Heart right ventricle (tissue), 16 donors: ENCODE data around the gene ETNK1. TPM values are rescaled to one million over a fixed set of nuclear protein-coding genes. Genes with fewer than 3 reads are reported as not detected.

Experiments used
- ATAC-seq, 8 donors: fragments of 200-7000 bp; cut with Tn5 transposase; one replicate each; pipeline ENCODE4 v1.9.1; 2020; ENCODE audit warnings: mild to moderate bottlenecking in 8 of 8, moderate library complexity in 8 of 8, moderate number of reproducible peaks in 1 of 8
- DNase-seq, 2 donors: peaks; one replicate each; pipeline ENCODE4 v3.0.0-alpha.2; 2020
- H3K27ac ChIP-seq, 10 donors: fragments of 200-600 bp; sonication (generic) in 2 of 10; one replicate each; pipeline versions ENCODE4 v1.5.0 to v1.8.0; 2020 to 2022; ENCODE audit warnings: mild to moderate bottlenecking in 3 of 10
- H3K27me3 ChIP-seq, 7 donors: fragments of 200-600 bp; one replicate each; pipeline ENCODE4 v1.8.0; 2021 to 2022; ENCODE audit warnings: mild to moderate bottlenecking in 2 of 7
- H3K36me3 ChIP-seq, 9 donors: fragments of 200-600 bp; sonication (generic) in 1 of 9; one replicate each; pipeline versions ENCODE4 v1.5.0 to v1.8.0; 2020 to 2022; ENCODE audit warnings: mild to moderate bottlenecking in 2 of 9
- H3K4me1 ChIP-seq, 9 donors: fragments of 200-600 bp; sonication (generic) in 1 of 9; one replicate each; pipeline versions ENCODE4 v1.5.0 to v1.8.0; 2020 to 2022; ENCODE audit warnings: mild to moderate bottlenecking in 4 of 9
- H3K4me3 ChIP-seq, 10 donors: fragments of 200-600 bp; sonication (generic) in 2 of 10; one replicate each; pipeline versions ENCODE4 v1.5.0 to v1.8.0; 2020 to 2022; ENCODE audit warnings: mild to moderate bottlenecking in 7 of 10, moderate library complexity in 2 of 10
- H3K9me3 ChIP-seq, 11 donors: fragments of 200-600 bp in 10 of 11; sonication (generic) in 2 of 11; one replicate each; pipeline versions ENCODE4 v1.5.0 to v1.8.0; 2013 to 2022; ENCODE audit warnings: mild to moderate bottlenecking in 2 of 11, control low read depth in 1 of 11, moderate library complexity in 1 of 11
- WGBS, 2 donors: extraction: QIAGEN DNeasy Blood & Tissue Kit; methylation state at CpG; one replicate each; pipeline ENCODE4 v1.1.7; 2013; ENCODE audit warnings: inconsistent platforms in 1 of 2; 5-methylcytosine and 5-hydroxymethylcytosine counted together
- intact Hi-C, 10 donors: fragments of 100-400 bp; cut with DNase I; formaldehyde crosslinking; loops; one replicate each; pipeline versions ENCODE4 v1.11.1 to v1.14.2; 2022
- polyA plus RNA-seq, 2 donors: library from polyadenylated mRNA; stranded (reverse); fragments of 200-250 nt; gene quantifications; one replicate each; pipeline ENCODE4 v1.2.3, GENCODE V29; 2013
- total RNA-seq, 10 donors: library from RNA; stranded (reverse); fragmentation: NEBNext Ultra II Directional in 3 of 10; extraction: Animal tissue kit (Norgen Biotek cat#: 25700) in 3 of 10; gene quantifications; one replicate each; pipeline versions ENCODE4 v1.2.1 to v1.2.4, GENCODE V29; 2021 to 2023
- TF ChIP-seq, protein P1 (sequence below), 9 donors: fragments of 200-600 bp; sonication (generic) in 2 of 9; IDR thresholded peaks; one replicate each; pipeline versions ENCODE4 v1.5.0 to v1.8.0; 2021 to 2022; ENCODE audit warnings: antibody characterized with exemption in 9 of 9, mild to moderate bottlenecking in 5 of 9, moderate library complexity in 1 of 9
- donor health status: Arrhythmogenic right ventricular cardiomyopathy.
- donor health status: ischemic (EF 13 %, LVEDD 7.1; RV severe dilation, severe dysfunction).
- donor health status: healthy with polysubstance abuse.
- donor health status: DM: no; HTN: yes; CAD: no.
- donor health status: DM: no; HTN: no; CAD: no.
- donor health status: ischemic (EF 25% LVEDD 6.9; RV normal size, moderate dysfunction).
- donor health status: ischemic (EF 25% LVEDD 5.7; RV mildly dilated, moderate dysfunction).
- donor health status: healthy.
- donor health status: DM: yes; HTN: yes; CAD: no.
- donor health status: Ischemic cardiomyopathy.
- donor health status: ischemic (EF 35%, LVEDD 5.7; RV mildly dilated, moderate dysfunction).
- donor health status: nonischemic (EF 11% LVEDD 7.7; RV severe dilation, severe dysfunction).
- donor health status: DM: yes; HTN: yes; CAD: no.
- donor health status: PGD.
- donor health status: ischemic (EF 29% LVEDD 5.4; RV normal size, mild dysfunction).
- donor health status: nonischemic (EF 23%, LVEDD 6.1; RV moderate dilation, normal function).

ETNK1 gene
- total and polyA plus RNA-seq, 12 donors, result 4.8 to 26.6 (median 17.0) TPM

DNA sequence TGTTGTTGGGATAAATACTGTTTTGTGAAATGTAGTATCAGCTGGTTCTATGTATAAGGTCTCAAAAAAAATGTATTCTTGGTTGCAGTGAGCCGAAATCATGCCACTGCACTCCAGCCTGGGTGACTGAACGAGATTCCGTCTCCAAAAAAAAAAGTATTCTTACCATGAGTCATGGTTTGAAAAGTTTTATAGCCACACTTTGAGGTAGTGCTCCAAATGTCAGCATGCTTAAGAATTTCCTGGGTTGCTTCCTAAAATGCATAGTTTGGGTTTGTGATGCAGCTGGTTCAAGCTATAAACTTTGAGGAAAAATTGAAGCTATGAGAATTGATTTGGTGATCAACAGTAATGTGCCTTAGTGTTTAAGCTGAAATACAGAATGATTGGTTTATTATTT lies 48.0 kb downstream of the ETNK1 start:
- no peaks in the 10 kb centered on the region for H3K4me1 ChIP-seq
- WGBS, 2 donors, result 84 to 93% methylated on average over 3 of the region's 3 CpGs
- peaks cover 0 to 10% (median 0%) of the 10 kb centered on the region in 11 donors for H3K9me3 ChIP-seq
- DNase-seq (no peak), ATAC-seq (no peak)
- no peak overlapping the region for H3K4me3 ChIP-seq
- intact Hi-C loops, result no loop called here
- H3K36me3 ChIP-seq, result peaks cover 0 to 65% (median 5%) of the 10 kb centered on the region in 9 donors
- TF ChIP-seq, protein P1, sequence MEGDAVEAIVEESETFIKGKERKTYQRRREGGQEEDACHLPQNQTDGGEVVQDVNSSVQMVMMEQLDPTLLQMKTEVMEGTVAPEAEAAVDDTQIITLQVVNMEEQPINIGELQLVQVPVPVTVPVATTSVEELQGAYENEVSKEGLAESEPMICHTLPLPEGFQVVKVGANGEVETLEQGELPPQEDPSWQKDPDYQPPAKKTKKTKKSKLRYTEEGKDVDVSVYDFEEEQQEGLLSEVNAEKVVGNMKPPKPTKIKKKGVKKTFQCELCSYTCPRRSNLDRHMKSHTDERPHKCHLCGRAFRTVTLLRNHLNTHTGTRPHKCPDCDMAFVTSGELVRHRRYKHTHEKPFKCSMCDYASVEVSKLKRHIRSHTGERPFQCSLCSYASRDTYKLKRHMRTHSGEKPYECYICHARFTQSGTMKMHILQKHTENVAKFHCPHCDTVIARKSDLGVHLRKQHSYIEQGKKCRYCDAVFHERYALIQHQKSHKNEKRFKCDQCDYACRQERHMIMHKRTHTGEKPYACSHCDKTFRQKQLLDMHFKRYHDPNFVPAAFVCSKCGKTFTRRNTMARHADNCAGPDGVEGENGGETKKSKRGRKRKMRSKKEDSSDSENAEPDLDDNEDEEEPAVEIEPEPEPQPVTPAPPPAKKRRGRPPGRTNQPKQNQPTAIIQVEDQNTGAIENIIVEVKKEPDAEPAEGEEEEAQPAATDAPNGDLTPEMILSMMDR (IDR thresholded peaks at IDR 0.05), result no peak
- no peak overlapping the region for H3K27ac ChIP-seq
- no peaks in the 10 kb centered on the region for H3K27me3 ChIP-seq

DNA sequence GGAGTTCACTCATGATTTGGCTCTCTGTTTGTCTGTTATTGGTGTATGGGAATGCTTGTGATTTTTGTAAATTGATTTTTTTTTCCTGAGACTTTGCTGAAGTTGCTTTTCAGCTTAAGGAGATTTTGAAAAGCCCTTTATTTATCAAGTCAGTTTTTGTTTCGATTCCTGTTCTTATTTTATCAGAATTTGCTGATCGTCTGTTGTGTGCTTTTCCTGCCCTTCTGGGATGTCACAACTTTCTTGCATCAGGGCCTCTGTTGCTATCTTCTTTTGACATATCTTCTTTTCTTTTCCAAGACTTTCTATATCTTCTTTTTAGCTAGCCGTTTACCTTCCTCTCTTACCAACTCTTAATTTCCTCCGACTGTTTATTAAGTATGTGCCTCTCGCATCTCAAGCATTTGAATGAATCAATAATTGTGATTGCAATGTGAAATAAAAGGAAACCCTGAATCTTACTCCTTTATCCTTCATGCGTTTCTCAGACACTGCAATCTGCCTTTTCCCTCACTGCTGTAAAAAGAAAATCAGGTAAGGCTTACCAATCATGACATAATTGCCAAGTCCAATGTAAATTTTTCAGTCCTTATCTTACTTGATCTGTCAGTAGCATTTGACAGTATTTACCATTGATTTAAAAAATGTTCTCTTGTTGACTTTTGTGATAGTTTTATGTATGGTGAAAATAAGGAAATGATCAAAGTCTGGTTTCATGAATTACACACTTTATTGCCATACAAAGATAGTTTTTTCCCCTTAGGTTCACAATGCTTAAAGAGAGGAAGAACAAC lies 53.0 kb downstream of the ETNK1 start:
- 95% methylated on average over 6 of the region's 6 CpGs for WGBS, 2 donors
- ATAC-seq (no peak), DNase-seq (no peak)
- intact Hi-C loops, result no loop called here
- TF ChIP-seq, protein P1 (IDR thresholded peaks at IDR 0.05), result no peak
- no peaks in the 10 kb centered on the region for H3K27me3 ChIP-seq
- H3K4me3 ChIP-seq, result no peak overlapping the region
- peak overlapping the region in 1 of 10 donors; percentile 34 for H3K27ac ChIP-seq
- peaks cover 0 to 90% (median 14%) of the 10 kb centered on the region in 9 donors for H3K36me3 ChIP-seq
- peaks cover 0 to 5% (median 0%) of the 10 kb centered on the region in 9 donors for H3K4me1 ChIP-seq
- peaks cover 0 to 10% (median 0%) of the 10 kb centered on the region in 11 donors for H3K9me3 ChIP-seq

DNA sequence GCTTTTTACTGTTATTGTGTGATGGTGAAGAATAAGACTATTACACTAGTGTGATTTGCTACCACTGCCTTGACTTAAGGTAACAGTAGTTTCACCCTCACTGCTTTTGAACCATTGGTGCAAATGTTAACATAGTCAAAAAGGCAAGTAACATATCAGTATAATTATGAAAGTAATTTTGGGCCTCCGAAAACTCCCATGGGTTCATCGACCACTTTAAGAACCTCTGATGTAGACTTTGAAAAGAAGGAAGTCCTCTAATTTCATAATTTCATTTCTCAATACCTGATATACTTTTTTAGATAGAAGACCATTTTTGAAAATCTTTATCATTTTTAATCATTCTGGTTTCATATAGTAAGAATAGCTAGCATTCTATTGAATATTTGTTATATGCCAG lies 57.7 kb downstream of the ETNK1 start:
- H3K27me3 ChIP-seq, result no peaks in the 10 kb centered on the region
- no peak overlapping the region for H3K4me3 ChIP-seq
- DNase-seq, result no peak
- H3K27ac ChIP-seq, result no peak overlapping the region
- 92 to 93% methylated on average over 2 of the region's 2 CpGs for WGBS, 2 donors
- no peak for ATAC-seq
- intact Hi-C loops, result no loop called here
- TF ChIP-seq, protein P1 (IDR thresholded peaks at IDR 0.05), result no peak
- peaks cover 0 to 53% (median 14%) of the 10 kb centered on the region in 9 donors for H3K36me3 ChIP-seq
- H3K9me3 ChIP-seq, result no peaks in the 10 kb centered on the region
- H3K4me1 ChIP-seq, result peaks cover 0 to 25% (median 5%) of the 10 kb centered on the region in 9 donors

DNA sequence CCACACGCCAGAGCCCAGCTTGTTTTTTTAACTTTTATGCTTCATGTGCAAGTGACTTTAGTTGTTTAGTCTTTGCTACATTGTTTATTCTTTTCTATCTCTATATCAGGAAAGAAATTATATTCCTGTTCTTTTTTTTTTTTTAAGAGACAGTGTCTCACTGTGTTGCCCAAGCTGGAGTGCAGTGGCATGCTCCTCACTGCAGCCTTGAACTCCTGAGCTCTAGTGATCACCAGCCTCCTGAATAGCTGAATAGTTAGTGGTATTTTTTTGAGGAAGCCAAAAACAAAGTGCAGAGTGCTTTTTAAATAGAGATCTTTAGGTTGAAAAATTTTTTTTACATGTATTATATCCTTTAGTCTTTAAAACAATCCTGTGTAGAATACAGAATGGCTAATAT lies 58.2 kb downstream of the ETNK1 start:
- Histone ChIP-seq H3K36me3 (peaks cover 0 to 51% (median 13%) of the 10 kb centered on the region in 9 donors), H3K27ac (no peak overlapping the region), H3K4me3 (no peak overlapping the region), H3K4me1 (peaks cover 0 to 30% (median 5%) of the 10 kb centered on the region in 9 donors), H3K27me3 (no peaks in the 10 kb centered on the region), H3K9me3 (no peaks in the 10 kb centered on the region)
- WGBS, 2 donors, result 90 to 95% methylated on average over 1 of the region's 1 CpG
- DNase-seq, result no peak
- intact Hi-C loops, result no loop called here
- TF ChIP-seq, protein P1 (IDR thresholded peaks at IDR 0.05), result no peak
- ATAC-seq, result no peak
